ENCODE measurements around the gene SEMA4C.

DNA sequence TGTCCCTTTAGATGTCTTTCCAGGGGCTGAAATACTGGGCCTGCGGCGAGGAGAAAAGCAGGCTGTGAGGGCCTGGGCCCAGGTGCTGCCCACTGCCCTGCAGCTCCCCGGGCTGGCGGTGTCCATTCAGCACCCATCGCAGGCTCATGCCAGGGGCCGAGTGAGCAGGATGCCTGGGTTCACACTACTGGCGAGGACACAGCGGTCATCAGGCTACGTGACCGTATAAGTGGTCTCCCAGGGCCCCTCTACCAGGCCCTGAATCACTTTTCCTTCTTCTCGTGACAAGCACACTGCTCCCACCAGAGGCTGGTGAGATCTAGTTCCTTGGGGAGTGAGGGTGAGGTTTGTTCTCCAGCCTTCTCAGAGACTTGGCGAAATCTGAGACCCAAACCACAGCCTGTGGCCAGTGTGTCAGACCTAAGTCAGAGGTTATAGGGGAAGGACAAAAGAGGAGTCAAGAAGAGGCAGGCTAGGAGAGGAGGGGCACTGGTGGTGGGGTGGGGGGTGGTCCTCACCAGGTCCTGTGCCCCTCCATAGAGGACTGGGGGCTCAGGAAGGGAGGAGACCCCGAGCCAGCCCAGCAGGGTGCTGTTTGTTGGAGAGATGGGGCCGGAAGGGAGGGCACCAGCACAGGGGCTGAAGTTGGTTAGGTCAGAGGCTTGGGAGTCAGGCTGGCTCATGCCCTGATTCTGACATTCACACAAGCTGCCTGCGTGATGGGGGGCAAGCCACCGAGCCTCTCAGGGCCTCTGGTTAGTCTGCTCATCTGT is 6.6 kb upstream of the SEMA4C start:
- TF ChIP-seq EP300 (conservative IDR thresholded peaks at IDR 0.05; ENCODE audit: poor library complexity, severe bottlenecking), result no peak
- TF ChIP-seq, protein P1, sequence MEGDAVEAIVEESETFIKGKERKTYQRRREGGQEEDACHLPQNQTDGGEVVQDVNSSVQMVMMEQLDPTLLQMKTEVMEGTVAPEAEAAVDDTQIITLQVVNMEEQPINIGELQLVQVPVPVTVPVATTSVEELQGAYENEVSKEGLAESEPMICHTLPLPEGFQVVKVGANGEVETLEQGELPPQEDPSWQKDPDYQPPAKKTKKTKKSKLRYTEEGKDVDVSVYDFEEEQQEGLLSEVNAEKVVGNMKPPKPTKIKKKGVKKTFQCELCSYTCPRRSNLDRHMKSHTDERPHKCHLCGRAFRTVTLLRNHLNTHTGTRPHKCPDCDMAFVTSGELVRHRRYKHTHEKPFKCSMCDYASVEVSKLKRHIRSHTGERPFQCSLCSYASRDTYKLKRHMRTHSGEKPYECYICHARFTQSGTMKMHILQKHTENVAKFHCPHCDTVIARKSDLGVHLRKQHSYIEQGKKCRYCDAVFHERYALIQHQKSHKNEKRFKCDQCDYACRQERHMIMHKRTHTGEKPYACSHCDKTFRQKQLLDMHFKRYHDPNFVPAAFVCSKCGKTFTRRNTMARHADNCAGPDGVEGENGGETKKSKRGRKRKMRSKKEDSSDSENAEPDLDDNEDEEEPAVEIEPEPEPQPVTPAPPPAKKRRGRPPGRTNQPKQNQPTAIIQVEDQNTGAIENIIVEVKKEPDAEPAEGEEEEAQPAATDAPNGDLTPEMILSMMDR (IDR thresholded peaks at IDR 0.05; ENCODE audit: poor library complexity, severe bottlenecking), result no peak
- no peak for TF ChIP-seq POLR2AphosphoS5 (IDR thresholded peaks at IDR 0.05)
- TF ChIP-seq SMC3 (conservative IDR thresholded peaks at IDR 0.05; ENCODE audit: poor library complexity), result no peak
- no peak for TF ChIP-seq EZH2 (IDR thresholded peaks at IDR 0.05; ENCODE audit: borderline replicate concordance, insufficient read depth, low read length, poor library complexity, severe bottlenecking)
- TF ChIP-seq, protein P2, sequence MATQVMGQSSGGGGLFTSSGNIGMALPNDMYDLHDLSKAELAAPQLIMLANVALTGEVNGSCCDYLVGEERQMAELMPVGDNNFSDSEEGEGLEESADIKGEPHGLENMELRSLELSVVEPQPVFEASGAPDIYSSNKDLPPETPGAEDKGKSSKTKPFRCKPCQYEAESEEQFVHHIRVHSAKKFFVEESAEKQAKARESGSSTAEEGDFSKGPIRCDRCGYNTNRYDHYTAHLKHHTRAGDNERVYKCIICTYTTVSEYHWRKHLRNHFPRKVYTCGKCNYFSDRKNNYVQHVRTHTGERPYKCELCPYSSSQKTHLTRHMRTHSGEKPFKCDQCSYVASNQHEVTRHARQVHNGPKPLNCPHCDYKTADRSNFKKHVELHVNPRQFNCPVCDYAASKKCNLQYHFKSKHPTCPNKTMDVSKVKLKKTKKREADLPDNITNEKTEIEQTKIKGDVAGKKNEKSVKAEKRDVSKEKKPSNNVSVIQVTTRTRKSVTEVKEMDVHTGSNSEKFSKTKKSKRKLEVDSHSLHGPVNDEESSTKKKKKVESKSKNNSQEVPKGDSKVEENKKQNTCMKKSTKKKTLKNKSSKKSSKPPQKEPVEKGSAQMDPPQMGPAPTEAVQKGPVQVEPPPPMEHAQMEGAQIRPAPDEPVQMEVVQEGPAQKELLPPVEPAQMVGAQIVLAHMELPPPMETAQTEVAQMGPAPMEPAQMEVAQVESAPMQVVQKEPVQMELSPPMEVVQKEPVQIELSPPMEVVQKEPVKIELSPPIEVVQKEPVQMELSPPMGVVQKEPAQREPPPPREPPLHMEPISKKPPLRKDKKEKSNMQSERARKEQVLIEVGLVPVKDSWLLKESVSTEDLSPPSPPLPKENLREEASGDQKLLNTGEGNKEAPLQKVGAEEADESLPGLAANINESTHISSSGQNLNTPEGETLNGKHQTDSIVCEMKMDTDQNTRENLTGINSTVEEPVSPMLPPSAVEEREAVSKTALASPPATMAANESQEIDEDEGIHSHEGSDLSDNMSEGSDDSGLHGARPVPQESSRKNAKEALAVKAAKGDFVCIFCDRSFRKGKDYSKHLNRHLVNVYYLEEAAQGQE (IDR thresholded peaks at IDR 0.05; ENCODE audit: borderline replicate concordance), result no peak
- no peak for TF ChIP-seq TAF1 (IDR thresholded peaks at IDR 0.05; ENCODE audit: low read depth)
- TF ChIP-seq RAD21 (conservative IDR thresholded peaks at IDR 0.05), result no peak
- TF ChIP-seq MXI1 (conservative IDR thresholded peaks at IDR 0.05; ENCODE audit: poor library complexity, severe bottlenecking), result no peak

All from neural cell (in vitro differentiated cells).